Activated CD4-positive, alpha-beta T cell treated with anti-CD3 and anti-CD28 coated beads, Interleukin-2, amount 10 ng/mL, durations not matched to agents 7 days and 5 days (primary cell): Measurements from ENCODE around the gene CLEC11A. TPM values are rescaled to one million over a fixed set of nuclear protein-coding genes. Genes with fewer than 3 reads are reported as not detected.

Source experiments
- CTCF ChIA-PET: fragments of 350-600 bp; sonication (Branson Sonifier 250); formaldehyde crosslinking; loops from one replicate; lab custom pipeline; 2021; ENCODE audit warnings: antibody characterized with exemption; lab: Charles Lee
- POLR2A ChIA-PET: fragments of 350-600 bp; sonication (Branson Sonifier 250); formaldehyde crosslinking; loops from one replicate; lab custom pipeline; 2021; ENCODE audit warnings: antibody characterized with exemption; lab: Charles Lee
- DNase-seq: peaks from one replicate; pipeline ENCODE4 v3.0.0-alpha.2; 2020
- H3K27ac Mint-ChIP-seq: one replicate; pipeline ENCODE4 v1.8.0; 2021; ENCODE audit warnings: mild to moderate bottlenecking, moderate library complexity, mixed read lengths
- H3K27me3 Mint-ChIP-seq: one replicate; pipeline ENCODE4 v1.8.0; 2021; ENCODE audit warnings: mixed read lengths
- H3K36me3 Mint-ChIP-seq: one replicate; pipeline ENCODE4 v1.8.0; 2021; ENCODE audit warnings: low read depth, mixed read lengths
- H3K4me1 Mint-ChIP-seq: one replicate; pipeline ENCODE4 v1.8.0; 2021; ENCODE audit warnings: mixed read lengths
- H3K4me3 Mint-ChIP-seq: one replicate; pipeline ENCODE4 v1.8.0; 2021; ENCODE audit warnings: mild to moderate bottlenecking, moderate library complexity, mixed read lengths
- H3K9me3 Mint-ChIP-seq: one replicate; pipeline ENCODE4 v1.8.0; 2021; ENCODE audit warnings: mixed read lengths
- total RNA-seq, 2 experiments: library from RNA; stranded (reverse); gene quantifications; one replicate each; pipeline ENCODE4 v1.2.3, GENCODE V29; 2021

Gene CLEC11A
- total RNA-seq, 2 experiments from 2014 or later = 1.3 to 1.5 TPM

DNA sequence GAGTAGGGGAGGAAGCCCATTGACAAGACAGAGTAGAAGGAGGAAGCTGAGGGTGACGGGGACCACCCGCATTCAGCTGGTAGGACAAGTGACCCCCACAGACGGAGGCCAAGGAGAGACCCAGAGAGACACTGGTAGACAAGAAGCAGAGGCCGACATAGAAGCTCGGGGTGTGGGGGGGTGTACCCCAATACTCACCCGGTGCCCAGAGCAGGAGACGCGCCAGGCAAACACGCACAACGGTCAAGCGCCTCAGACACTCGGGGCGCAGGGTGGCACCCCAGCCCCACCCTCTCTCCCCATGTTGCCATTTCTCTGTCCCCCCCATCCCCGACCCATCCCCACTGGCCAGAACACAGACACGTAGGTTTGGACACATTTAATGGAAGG is 27.1 kb upstream of the CLEC11A start:
- Mint-ChIP-seq H3K4me3 (no peak overlapping the region), H3K4me1 (no peaks in the 10 kb centered on the region), H3K36me3 (no peaks in the 10 kb centered on the region), H3K9me3 (no peaks in the 10 kb centered on the region), H3K27me3 (peaks cover 27% of the 10 kb centered on the region), H3K27ac (no peak overlapping the region)
- DNase-seq = no peak
- ChIA-PET CTCF (no interaction called here), POLR2A (no interaction called here)

- Mint-ChIP-seq H3K9me3 (no peaks in the 10 kb centered on the region), H3K4me3 (no peak overlapping the region)
- CTCF ChIA-PET = no interaction called here
These were observed 25.6 kb upstream of the CLEC11A start for GRCh38 chr19:50697414-50698124.

GRCh38 chr19:50701367-50701985 is 21.7 kb upstream of the CLEC11A start:
- Mint-ChIP-seq H3K36me3 (no peaks in the 10 kb centered on the region), H3K27ac (no peak overlapping the region), H3K9me3 (no peaks in the 10 kb centered on the region), H3K4me1 (peaks cover 2% of the 10 kb centered on the region), H3K4me3 (no peak overlapping the region), H3K27me3 (peaks cover 19% of the 10 kb centered on the region)
- POLR2A ChIA-PET = no interaction called here
- DNase-seq = no peak
- CTCF ChIA-PET = interaction anchor here (0.7 kb wide), 1 partner anchor 510 kb away, joined by 6 read pairs; no protein-coding TSS in a partner anchor

More at GRCh38 chr19:50697414-50698124, 25.6 kb upstream of the CLEC11A start:
- no peak for DNase-seq
- H3K27me3 Mint-ChIP-seq = peaks cover 24% of the 10 kb centered on the region
- POLR2A ChIA-PET = no interaction called here
- no peaks in the 10 kb centered on the region for H3K4me1 Mint-ChIP-seq
- H3K27ac Mint-ChIP-seq = no peak overlapping the region
- no peaks in the 10 kb centered on the region for H3K36me3 Mint-ChIP-seq

GRCh38 chr19:50702158-50702870 is 20.9 kb upstream of the CLEC11A start:
- no peak overlapping the region for H3K27ac Mint-ChIP-seq
- H3K4me1 Mint-ChIP-seq = peaks cover 2% of the 10 kb centered on the region
- no peaks in the 10 kb centered on the region for H3K36me3 Mint-ChIP-seq
- H3K4me3 Mint-ChIP-seq = no peak overlapping the region
- no peak for DNase-seq
- ChIA-PET POLR2A (no interaction called here), CTCF (interaction anchor here (1.4 kb wide), 1 partner anchor 11 kb away, joined by 5 read pairs; no protein-coding TSS in a partner anchor)
- peaks cover 17% of the 10 kb centered on the region for H3K27me3 Mint-ChIP-seq
- H3K9me3 Mint-ChIP-seq = no peaks in the 10 kb centered on the region

DNA sequence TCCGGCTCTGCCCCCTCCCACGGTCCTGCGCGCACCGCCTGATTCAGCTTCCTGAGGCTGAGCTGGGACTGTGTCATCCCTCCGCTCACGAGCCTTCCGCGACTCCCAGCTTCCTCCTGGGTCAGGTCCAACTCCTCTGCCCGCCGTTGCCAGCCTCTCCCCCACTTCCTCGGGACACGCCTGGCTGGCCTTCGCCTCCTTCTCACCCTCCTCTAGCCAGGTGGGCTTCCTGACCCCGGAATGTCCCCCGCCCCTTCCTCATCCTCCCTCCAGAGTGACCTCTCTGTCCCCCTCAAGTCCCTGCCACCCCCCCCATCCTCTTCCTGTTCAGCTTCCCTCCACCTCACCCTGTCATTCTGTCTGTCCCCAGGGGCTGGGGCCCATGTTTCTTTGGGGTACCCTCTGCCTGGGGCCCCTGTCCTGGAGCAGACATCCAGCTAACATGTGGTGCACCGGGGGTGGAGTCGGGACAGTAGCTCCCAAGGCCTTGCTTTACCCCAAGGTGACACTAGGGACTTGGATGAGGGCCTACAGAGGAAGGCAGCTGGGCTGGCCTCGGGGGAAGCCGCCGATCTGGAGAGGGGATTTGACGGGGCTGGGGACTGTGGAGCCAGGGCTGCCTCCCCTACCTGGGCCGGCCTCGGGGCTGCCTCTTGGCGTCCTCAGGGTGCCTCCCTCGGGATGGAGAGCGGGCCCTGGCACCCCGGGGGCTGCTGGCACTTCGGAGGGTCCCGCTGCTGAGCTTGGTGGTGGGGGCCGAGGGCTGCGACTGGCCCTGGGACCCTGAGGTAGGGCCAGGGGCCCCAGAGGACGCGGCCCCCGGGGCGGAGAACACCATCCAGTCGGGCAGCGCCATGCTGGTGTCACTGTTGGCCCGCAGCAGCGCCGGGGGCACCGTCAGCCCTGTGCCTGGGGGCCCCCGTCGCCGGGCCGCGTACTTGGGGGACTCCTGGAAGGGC is 20.0 kb upstream of the CLEC11A start:
- ChIA-PET CTCF (interaction anchor here (0.7 to 1.4 kb wide), 3 partner anchors 11 to 134 kb away, joined by 3 to 5 read pairs (median 3); no protein-coding TSS in a partner anchor), POLR2A (no interaction called here)
- peaks cover 17% of the 10 kb centered on the region for H3K27me3 Mint-ChIP-seq
- no peaks in the 10 kb centered on the region for H3K36me3 Mint-ChIP-seq
- DNase-seq = no peak
- H3K9me3 Mint-ChIP-seq = no peaks in the 10 kb centered on the region
- H3K27ac Mint-ChIP-seq = no peak overlapping the region
- peaks cover 2% of the 10 kb centered on the region for H3K4me1 Mint-ChIP-seq
- H3K4me3 Mint-ChIP-seq = no peak overlapping the region

GRCh38 chr19:50703915-50704796 is 19.0 kb upstream of the CLEC11A start:
- H3K27ac Mint-ChIP-seq = no peak overlapping the region
- H3K9me3 Mint-ChIP-seq = no peaks in the 10 kb centered on the region
- peaks cover 17% of the 10 kb centered on the region for H3K27me3 Mint-ChIP-seq
- no peak for DNase-seq
- ChIA-PET CTCF (interaction anchor here (1.4 kb wide), 1 partner anchor 10 kb away, joined by 5 read pairs; no protein-coding TSS in a partner anchor), POLR2A (no interaction called here)
- H3K4me3 Mint-ChIP-seq = no peak overlapping the region
- H3K4me1 Mint-ChIP-seq = peaks cover 2% of the 10 kb centered on the region
- H3K36me3 Mint-ChIP-seq = no peaks in the 10 kb centered on the region

DNA sequence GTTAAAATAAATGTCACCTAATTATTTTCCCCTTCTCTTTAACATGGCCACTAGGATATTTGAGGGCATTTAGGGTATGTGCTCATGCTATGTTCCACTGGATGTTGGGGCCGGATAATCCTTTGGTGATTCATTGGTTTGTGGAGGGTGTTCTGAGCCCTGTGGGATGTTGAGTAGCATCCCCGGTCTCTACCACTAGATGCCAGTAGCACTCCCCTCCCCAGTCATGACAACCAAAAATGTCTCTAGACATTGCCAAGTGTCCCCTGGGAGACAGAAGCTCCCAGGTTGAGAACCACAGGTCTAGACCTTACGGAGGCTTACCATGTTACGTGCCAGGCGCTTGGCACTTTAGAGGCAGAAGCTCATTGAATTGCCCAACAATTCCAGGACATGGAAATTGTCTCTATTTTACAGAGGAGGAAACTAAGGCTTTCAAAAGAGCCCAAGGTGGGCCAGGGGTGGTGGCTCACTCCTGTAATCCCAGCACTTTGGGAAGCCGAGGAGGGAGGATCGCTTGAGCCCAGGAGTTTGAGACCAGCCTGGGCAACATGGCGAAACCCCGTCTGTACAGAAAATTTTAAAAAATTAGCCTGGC is 17.6 kb upstream of the CLEC11A start:
- ChIA-PET POLR2A (no interaction called here), CTCF (interaction anchor here (0.5 kb wide), 1 partner anchor 24 kb away, joined by 4 read pairs; no protein-coding TSS in a partner anchor)
- Mint-ChIP-seq H3K36me3 (no peaks in the 10 kb centered on the region), H3K4me3 (no peak overlapping the region), H3K27ac (no peak overlapping the region), H3K27me3 (peaks cover 14% of the 10 kb centered on the region), H3K4me1 (peaks cover 2% of the 10 kb centered on the region), H3K9me3 (no peaks in the 10 kb centered on the region)
- DNase-seq = peak; percentile 39

- Mint-ChIP-seq H3K36me3 (no peaks in the 10 kb centered on the region), H3K27ac (no peak overlapping the region)
- CTCF ChIA-PET = no interaction called here
These were observed 16.8 kb upstream of the CLEC11A start for GRCh38 chr19:50706387-50706786.

DNA sequence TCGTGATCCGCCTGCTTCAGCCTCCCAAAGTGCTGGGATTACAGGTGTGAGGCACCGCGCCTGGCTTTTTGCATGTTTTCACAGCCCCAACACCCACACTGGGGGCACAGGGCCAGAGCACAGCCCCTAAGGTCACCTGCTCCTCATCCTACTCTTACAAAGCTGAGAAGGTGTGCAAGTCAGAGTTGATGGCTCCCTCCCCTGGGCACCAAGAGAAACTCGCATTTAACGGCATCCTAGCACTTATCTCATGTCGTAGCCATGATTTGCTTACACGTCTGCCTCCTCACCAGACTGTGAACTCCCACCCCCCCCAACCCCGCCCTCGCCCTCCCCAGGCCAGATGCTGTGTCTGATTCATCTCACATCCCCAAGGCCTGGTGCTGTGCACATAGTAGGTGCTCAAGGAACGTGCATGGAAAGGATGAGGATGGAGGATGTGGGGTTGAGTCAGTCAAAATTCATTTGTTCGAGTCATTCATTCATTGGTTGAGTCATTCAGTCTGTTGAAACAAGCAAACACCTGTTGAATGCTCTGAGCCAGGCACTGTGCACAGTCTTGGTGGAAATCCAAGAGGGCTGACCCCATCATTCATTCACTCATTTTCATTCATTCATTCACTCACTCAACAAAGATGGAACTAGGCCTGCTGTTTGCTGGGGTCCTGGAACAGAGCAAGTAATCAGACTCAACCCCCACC is 14.8 kb upstream of the CLEC11A start:
- Mint-ChIP-seq H3K36me3 (no peaks in the 10 kb centered on the region), H3K4me3 (no peak overlapping the region), H3K27ac (no peak overlapping the region), H3K9me3 (no peaks in the 10 kb centered on the region), H3K27me3 (peaks cover 20% of the 10 kb centered on the region), H3K4me1 (peaks cover 9% of the 10 kb centered on the region)
- DNase-seq = no peak
- ChIA-PET POLR2A (no interaction called here), CTCF (no interaction called here)

More at GRCh38 chr19:50706387-50706786, 16.8 kb upstream of the CLEC11A start:
- POLR2A ChIA-PET = no interaction called here
- no peak for DNase-seq
- Mint-ChIP-seq H3K4me3 (no peak overlapping the region), H3K9me3 (no peaks in the 10 kb centered on the region), H3K4me1 (peaks cover 2% of the 10 kb centered on the region), H3K27me3 (peaks cover 14% of the 10 kb centered on the region)

DNA sequence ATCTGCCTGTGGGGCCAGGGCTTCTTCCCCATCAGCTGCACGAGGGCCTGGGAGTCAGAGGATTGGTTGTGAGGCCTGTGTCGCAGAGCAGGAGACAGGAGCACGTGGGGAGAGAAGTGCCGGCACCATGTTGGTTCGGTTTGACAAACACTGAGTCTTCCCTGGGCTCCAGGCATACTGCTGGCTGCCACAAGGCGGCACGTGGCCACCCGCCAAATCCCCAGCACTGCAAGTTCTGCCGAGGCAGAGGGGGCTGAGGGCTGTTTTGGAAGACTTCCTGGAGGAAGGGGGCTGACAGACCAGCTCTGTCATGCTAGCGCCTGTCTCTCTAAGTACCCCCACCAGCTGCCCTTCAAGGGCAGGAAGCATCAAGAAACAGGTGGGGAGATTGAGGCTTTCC is 13.1 kb upstream of the CLEC11A start:
- Mint-ChIP-seq H3K27ac (no peak overlapping the region), H3K27me3 (peaks cover 19% of the 10 kb centered on the region), H3K4me3 (no peak overlapping the region), H3K4me1 (peaks cover 9% of the 10 kb centered on the region), H3K36me3 (no peaks in the 10 kb centered on the region), H3K9me3 (no peaks in the 10 kb centered on the region)
- POLR2A ChIA-PET = no interaction called here
- CTCF ChIA-PET = interaction anchor here (0.8 kb wide), 1 partner anchor 212 kb away, joined by 3 read pairs; no protein-coding TSS in a partner anchor
- no peak for DNase-seq

DNA sequence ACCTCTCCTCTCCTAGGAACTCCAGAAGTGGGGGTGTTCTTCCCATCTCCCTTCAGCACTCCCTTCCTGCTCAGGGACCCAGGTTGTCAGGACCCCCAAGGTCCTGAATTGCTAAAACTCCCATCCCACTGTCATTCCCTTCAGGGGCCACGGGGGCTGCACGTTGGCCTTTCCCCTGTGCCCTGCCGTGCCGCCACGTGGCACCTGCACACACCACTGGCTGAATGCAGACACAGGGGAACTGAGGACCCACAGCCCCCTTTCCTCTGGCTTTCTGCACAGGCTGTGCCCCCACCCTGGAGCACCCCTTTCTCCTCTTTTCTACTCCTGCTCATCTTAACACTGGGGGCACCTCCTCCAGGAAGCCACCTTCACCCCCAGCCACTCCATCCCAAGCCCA is 12.6 kb upstream of the CLEC11A start:
- Mint-ChIP-seq H3K27me3 (peaks cover 21% of the 10 kb centered on the region), H3K4me1 (peaks cover 9% of the 10 kb centered on the region), H3K36me3 (no peaks in the 10 kb centered on the region), H3K4me3 (no peak overlapping the region), H3K9me3 (no peaks in the 10 kb centered on the region), H3K27ac (no peak overlapping the region)
- ChIA-PET POLR2A (no interaction called here), CTCF (interaction anchor here (0.8 kb wide), 1 partner anchor 211 kb away, joined by 3 read pairs; no protein-coding TSS in a partner anchor)
- DNase-seq = no peak
